ENCODE data around the gene RNF123. TPM values are rescaled to one million over a fixed set of nuclear protein-coding genes. Genes with fewer than 3 reads are reported as not detected.
"Not testable (repeated sequence)": the region's sequence is repeated elsewhere in the genome, so short reads cannot be mapped to it uniquely, and the experiment has no call there.

The RNF123 gene
- total RNA-seq, 1 donor from 2014 or later: 23.2 TPM

DNA sequence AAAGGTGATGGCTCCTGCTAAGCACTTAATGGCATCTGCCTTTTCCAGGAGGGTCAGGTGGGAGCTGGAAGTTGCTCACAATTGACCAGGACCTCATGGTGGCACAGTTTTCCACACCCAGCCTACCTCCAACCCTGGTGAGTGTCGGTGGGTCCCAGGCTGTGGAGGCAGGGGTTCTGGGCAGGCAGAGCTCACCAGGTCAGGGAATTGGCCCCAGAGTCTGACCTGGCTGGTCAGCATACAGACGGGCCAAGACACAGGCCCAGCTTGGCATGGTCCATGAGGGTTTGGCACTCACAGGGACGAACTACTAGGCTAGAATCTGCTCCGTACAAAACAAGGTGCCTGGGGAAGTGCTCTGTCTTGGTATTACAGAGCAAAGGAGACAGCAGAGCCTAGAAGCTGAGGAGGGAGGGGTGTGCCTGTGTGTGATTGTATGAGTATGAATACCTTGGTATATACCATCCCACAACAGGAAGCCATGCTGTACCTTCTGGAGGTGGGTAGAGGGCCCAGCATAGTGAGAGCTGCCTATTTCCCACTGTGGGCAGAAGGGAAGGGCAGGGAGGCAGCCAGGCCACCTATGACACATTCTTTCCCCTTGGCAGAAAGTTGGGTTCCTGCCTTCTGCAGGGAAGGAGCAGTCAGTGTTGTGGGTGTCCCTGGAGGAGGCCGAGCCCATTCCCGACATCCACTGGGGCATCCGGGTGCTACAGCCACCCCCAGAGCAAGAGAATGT, 8.7 kb upstream of the RNF123 start:
- DNase-seq (ENCODE audit: low read depth in 2 of 2): no peak

GRCh38 chr3:49681232-49681522, 8.2 kb upstream of the RNF123 start:
- no peak for DNase-seq (ENCODE audit: low read depth in 2 of 2)

- no peak for DNase-seq (ENCODE audit: low read depth in 2 of 2)
Observed at GRCh38 chr3:49681543-49681942, 7.8 kb upstream of the RNF123 start.

DNA sequence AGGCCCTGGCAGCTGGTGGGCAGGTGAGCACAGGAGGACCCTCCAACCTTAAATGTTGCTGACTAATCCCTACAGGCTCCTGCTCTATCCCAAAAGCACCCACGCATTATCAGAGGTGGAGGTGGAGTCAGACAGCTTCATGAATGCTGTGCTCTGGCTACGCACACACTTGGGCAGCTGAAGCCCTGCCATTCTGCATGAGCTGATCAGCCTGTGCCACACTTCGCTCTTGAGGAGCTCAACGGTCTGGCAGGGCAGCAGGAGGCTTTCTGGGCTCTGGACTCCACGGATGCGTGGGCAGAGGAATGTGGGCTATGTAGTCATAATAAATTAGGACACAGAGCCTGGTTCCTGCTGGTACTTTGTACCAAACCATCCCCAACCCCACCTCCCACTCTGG, 6.2 kb upstream of the RNF123 start:
- DNase-seq (ENCODE audit: low read depth in 2 of 2): no peak

DNA sequence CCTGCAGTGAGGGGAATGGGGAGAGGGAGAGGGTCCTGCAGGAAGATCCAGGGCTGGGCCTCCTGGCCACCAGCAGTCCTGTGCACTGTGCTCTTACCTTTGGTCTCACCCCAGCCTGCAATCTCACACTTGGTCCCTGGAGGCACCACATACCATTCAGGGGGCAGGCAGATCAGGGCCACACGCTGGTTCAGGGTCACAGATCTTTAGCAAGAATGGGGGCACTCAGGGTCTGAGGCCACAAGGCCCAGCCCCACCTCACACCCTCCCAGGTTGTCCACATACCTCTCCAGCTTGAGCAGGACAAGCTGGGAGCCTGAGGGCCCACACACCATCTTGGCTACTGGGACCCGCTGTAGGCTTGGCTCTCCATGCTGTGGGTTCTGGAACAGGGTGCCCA, 4.9 kb upstream of the RNF123 start:
- not testable (repeated sequence) for DNase-seq (ENCODE audit: low read depth in 2 of 2)

- DNase-seq (ENCODE audit: low read depth in 2 of 2): not testable (repeated sequence)
Observed at GRCh38 chr3:49685103-49685502, 4.3 kb upstream of the RNF123 start.

DNA sequence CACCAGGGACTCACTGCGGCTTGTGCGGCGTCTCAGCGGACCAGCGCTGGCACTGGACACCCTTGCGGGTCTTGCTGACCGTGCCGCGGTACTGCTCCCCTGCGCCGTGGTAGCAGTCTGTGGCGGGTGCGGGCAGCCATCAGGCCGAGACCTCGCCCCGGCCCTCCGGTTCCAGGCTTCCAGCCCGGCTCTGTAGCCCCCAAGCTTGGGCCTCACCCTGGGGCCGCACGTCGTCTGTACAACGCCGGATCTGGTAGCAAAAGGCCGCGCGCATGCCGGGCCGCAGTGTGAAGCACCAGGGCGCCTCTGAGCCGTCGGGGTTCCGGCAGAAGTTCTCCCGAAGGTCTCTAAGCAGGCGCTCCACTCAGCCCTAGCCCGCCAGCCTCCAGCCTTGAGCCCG, 3.5 kb upstream of the RNF123 start:
- not testable (repeated sequence) for DNase-seq (ENCODE audit: low read depth in 2 of 2)

GRCh38 chr3:49686346-49686745, 3.0 kb upstream of the RNF123 start:
- DNase-seq (ENCODE audit: low read depth in 2 of 2): not testable (repeated sequence)

DNA sequence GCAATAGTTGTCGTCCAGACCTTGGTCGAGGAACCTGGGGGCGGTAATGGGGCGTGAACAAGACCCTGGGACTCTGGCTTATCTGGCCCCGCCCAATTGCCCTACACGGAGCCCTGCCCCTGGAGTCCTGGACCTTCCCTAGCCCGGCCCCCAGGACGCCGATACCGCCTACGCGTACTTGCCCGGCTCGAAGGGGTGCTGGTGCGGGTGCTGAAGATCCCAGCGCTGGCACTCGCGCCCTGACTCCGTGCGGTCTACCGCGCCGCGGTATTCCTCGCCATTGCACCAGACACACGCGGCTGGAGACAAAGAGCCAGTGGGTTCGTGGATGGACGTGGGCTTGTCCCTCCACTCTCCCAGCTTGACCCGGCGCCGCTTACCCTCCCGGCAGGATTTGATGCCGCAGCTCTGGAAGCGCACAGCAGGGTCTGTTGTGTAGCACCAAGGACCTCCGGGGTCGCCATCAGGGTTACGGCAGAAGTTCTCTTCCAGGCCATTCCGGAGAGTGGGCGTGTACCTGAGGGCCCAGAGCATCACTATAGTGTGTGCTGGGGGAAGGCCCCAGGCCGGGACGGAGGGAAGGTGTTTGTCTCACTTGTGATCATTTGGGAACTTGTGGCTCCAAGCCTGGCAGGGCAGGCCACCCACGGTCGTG, 2.5 kb upstream of the RNF123 start:
- not testable (repeated sequence) for DNase-seq (ENCODE audit: low read depth in 2 of 2)

GRCh38 chr3:49687424-49687795, 1.9 kb upstream of the RNF123 start:
- not testable (repeated sequence) for DNase-seq (ENCODE audit: low read depth in 2 of 2)

GRCh38 chr3:49688338-49689045, 865 bp upstream of the RNF123 start:
- not testable (repeated sequence) for DNase-seq (ENCODE audit: low read depth in 2 of 2)

GRCh38 chr3:49689908-49690624, 709 bp downstream of the RNF123 start:
- DNase-seq (ENCODE audit: low read depth in 2 of 2): not testable (repeated sequence)

DNA sequence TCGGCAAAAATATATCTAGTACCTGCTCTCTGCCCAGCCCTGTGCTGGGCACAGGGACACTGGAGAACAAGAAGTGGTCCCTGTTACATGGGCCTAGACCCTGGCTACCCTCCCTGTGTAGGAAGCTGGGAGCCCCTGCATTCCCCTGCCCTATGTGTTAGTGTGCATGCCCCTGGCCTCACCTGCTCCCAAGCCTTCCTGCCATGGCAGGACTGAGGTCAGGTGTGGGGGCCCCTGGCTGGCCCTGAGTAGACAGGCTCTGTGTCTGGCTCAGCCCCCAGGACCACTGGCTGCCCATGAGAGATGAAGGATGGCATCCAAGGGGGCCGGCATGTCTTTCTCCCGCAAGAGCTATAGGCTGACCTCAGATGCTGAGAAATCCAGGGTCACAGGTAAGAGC, 1.5 kb downstream of the RNF123 start:
- DNase-seq (ENCODE audit: low read depth in 2 of 2): not testable (repeated sequence)

GRCh38 chr3:49691481-49691880, 2.1 kb downstream of the RNF123 start:
- DNase-seq (ENCODE audit: low read depth in 2 of 2): not testable (repeated sequence)

GRCh38 chr3:49694409-49695070, 5.2 kb downstream of the RNF123 start:
- not testable (repeated sequence) for DNase-seq (ENCODE audit: low read depth in 2 of 2)

DNA sequence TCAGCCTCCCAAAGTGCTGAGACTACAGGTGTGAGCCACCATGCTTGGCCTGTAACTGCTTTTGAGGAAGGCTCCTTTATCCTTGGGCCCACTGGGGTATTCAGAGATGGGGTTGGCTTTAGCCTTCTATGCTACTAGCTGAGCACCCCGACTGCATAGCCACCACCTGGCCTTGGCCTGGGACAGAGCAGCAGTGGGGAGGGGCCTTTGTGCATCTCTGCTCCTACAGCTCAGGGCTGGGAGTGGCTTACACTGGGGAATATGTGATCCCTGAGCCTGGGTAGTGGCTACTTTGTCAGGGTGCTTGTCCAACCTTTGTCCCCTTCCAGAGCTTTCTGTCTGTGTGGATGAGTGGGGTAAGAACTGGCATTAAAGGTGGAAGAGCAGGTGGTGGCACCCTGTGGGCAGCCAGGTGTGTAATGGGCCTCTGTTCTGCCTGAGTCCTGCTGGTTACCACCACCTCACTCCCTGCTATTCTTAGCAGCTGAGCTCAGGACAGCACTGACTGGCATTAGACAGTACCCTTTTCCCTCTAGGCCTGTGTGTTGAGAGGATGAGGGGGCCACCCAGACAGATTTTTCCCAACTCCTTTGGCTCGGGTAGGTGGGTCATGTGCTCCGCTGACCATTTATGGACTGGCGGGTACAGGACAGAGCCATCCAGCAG, 6.1 kb downstream of the RNF123 start:
- not testable (repeated sequence) for DNase-seq (ENCODE audit: low read depth in 2 of 2)

GRCh38 chr3:49699281-49699979, 10.1 kb downstream of the RNF123 start:
- no peak for DNase-seq (ENCODE audit: low read depth in 2 of 2)

DNA sequence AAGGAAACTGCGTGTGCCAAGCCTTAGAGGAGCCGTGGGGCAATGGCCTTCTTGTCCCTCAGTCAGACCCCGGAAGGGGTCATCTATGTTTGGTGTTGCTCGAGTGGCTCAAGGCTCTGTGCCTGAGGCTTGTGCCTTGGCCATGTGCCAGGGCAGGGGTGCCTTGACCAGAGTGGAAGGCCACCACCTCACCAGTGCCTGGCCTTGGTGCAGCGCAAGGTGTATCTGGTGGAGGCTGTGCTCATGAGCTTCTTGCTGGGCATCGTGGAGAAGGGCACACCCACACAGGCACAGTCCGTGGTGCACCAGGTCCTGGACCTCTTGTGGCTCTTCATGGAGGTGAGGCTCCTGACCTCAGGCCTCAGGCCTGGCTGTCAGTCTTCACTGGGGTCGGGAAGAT, 10.7 kb downstream of the RNF123 start:
- DNase-seq (ENCODE audit: low read depth in 2 of 2): no peak

- DNase-seq (ENCODE audit: low read depth in 2 of 2): no peak
Observed at GRCh38 chr3:49700453-49701128, 11.2 kb downstream of the RNF123 start.
